ENCODE results near the gene EGFL7. TPM values are rescaled to one million over a fixed set of nuclear protein-coding genes. Genes with fewer than 3 reads are reported as not detected.

Gene EGFL7
- total RNA-seq, 1 experiment from 2014 or later: 38.0 TPM

GRCh38 chr9:136684339-136684738 is 21.6 kb downstream of the EGFL7 start:
- no peak overlapping the region for H2AFZ ChIP-seq (ENCODE audit: low read length)
- Mint-ChIP-seq H3K9me3 (no peaks in the 10 kb centered on the region), H3K27me3 (ENCODE audit: low read depth) (peaks cover 16% of the 10 kb centered on the region), H3K4me1 (peaks cover 4 to 18% of the 10 kb centered on the region in 2 experiments), H3K36me3 (ENCODE audit: insufficient read depth in 1 of 3, low read depth in 3 of 3) (no peaks in the 10 kb centered on the region), H3K4me3 (no peak overlapping the region), H3K27ac (no peak overlapping the region)
- H2BK120ac ChIP-seq (ENCODE audit: low read depth, low read length, poor library complexity, severe bottlenecking): no peak overlapping the region
- no peak overlapping the region for H2AK5ac ChIP-seq (ENCODE audit: insufficient read length, low read length)
- no CpG with 5 or more reads among the region's 15 CpGs for WGBS (ENCODE audit: extremely low coverage, insufficient read length, low lambda C conversion rate)
- no peak overlapping the region for H3K4ac ChIP-seq (ENCODE audit: low read depth, low read length)
- H3K9me3 ChIP-seq (ENCODE audit: control insufficient read depth, low read depth, low read length): no peaks in the 10 kb centered on the region
- TF ChIP-seq CTCF (conservative IDR thresholded peaks at IDR 0.05): no peak
- H2BK12ac ChIP-seq (ENCODE audit: insufficient read length, low read depth, low read length): no peak overlapping the region
- H3K18ac ChIP-seq (ENCODE audit: insufficient read length, low read depth, low read length): no peak overlapping the region
- H4K20me1 ChIP-seq (ENCODE audit: control insufficient read depth, insufficient read depth, insufficient read length): no peaks in the 10 kb centered on the region
- peaks cover 9% of the 10 kb centered on the region for H3K23me2 ChIP-seq (ENCODE audit: insufficient read length, low read depth, low read length, poor library complexity, severe bottlenecking)
- H3K23ac ChIP-seq (ENCODE audit: insufficient read length, low read depth, low read length): no peak overlapping the region
- no peak for DNase-seq
- peaks cover 4% of the 10 kb centered on the region for H3K79me1 ChIP-seq (ENCODE audit: insufficient read depth, low read depth, low read length, poor library complexity, severe bottlenecking)
- H3K56ac ChIP-seq (ENCODE audit: insufficient read length, low read depth, low read length): no peak overlapping the region
- H3T11ph ChIP-seq (ENCODE audit: low read length): no peak overlapping the region
- no peak overlapping the region for H3K4me2 ChIP-seq (ENCODE audit: insufficient read depth, insufficient read length, low read length)
- H2BK5ac ChIP-seq (ENCODE audit: insufficient read length, low read length): no peak overlapping the region
- H2BK15ac ChIP-seq (ENCODE audit: low read depth, low read length): no peak overlapping the region
- H3K14ac ChIP-seq (ENCODE audit: insufficient read depth, low read length): no peak overlapping the region; the same call in 1 of the 2 replicates
- H4K5ac ChIP-seq (ENCODE audit: insufficient read length, low read depth, low read length): no peak overlapping the region
- H3K4me1 ChIP-seq (ENCODE audit: insufficient read depth, low read length): no peaks in the 10 kb centered on the region; the same call in 1 of the 2 replicates
- H3K9ac ChIP-seq (ENCODE audit: extremely low read depth, insufficient read length, low read length): no peak overlapping the region
- no peak overlapping the region for H4K8ac ChIP-seq (replicated peaks; ENCODE audit: insufficient read length, low read depth, low read length)
- H2BK20ac ChIP-seq (ENCODE audit: low read depth, low read length, poor library complexity, severe bottlenecking): no peak overlapping the region
- no peaks in the 10 kb centered on the region; the same call in 1 of the 2 replicates for H3K79me2 ChIP-seq (ENCODE audit: insufficient read depth, low read length)
- no peak overlapping the region for H3K27ac ChIP-seq (ENCODE audit: insufficient read length, low read depth, low read length)
- H3K27me3 ChIP-seq (ENCODE audit: insufficient read depth, low read length): no peaks in the 10 kb centered on the region
- no peak overlapping the region for H4K91ac ChIP-seq (ENCODE audit: insufficient read length, low read depth, low read length)

All from H9 (cell line).